DMS53 treated with DMSO at 0.1 percent for 48 hours (cell line): ENCODE results near the gene SDC1.

Experiments
- DNase-seq: peaks from one replicate; lab custom pipeline; 2025; ENCODE audit not compliant: unreplicated experiment; lab: John Stamatoyannopoulos, UW

Gene SDC1

GRCh38 chr2:20173496-20174402 is 51.2 kb downstream of the SDC1 start:
- no peak for DNase-seq

GRCh38 chr2:20173064-20173463 is 51.9 kb downstream of the SDC1 start:
- DNase-seq, result no peak

- DNase-seq, result no peak
Measured at GRCh38 chr2:20172273-20173055, 52.5 kb downstream of the SDC1 start.

GRCh38 chr2:20171445-20171977 is 53.4 kb downstream of the SDC1 start:
- DNase-seq, result no peak

- DNase-seq, result no peak
Measured at GRCh38 chr2:20170704-20171250, 54.2 kb downstream of the SDC1 start.

- DNase-seq, result no peak
Measured at GRCh38 chr2:20169796-20170703, 54.9 kb downstream of the SDC1 start.

GRCh38 chr2:20168727-20169696 is 55.9 kb downstream of the SDC1 start:
- DNase-seq, result no peak

DNA sequence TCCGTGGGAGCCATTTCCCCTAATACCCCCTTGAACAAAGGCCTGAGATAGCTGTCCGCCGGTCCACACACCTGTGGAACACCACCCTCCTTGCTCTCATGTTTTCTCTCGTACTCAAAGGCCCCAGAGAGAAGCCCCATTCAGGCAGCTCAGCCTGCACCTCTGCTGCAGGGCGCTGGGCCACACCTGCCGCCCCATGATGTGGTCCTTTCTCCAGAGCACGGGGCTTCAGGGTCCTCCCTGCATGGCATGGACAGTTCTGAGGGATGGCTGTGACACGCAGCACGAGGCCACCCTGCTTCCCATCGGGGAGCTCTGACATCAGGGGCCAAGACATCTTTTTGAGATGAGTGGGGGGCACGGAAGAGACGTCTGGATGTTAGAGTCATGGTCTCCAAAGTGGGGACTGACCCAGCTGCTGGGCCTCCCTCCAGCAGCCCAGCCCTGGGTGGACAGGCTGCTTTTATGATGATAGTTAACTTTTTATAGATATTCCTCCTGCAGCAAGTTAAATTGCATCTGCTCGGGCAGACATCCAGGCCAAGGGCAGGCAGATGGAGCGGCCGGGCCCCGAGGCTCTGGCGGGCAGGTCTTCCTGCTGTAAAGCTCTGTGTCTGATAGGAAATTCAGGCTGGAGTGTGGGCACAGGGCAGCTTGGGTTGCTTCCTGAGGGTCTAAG is 56.7 kb downstream of the SDC1 start:
- DNase-seq, result no peak

DNA sequence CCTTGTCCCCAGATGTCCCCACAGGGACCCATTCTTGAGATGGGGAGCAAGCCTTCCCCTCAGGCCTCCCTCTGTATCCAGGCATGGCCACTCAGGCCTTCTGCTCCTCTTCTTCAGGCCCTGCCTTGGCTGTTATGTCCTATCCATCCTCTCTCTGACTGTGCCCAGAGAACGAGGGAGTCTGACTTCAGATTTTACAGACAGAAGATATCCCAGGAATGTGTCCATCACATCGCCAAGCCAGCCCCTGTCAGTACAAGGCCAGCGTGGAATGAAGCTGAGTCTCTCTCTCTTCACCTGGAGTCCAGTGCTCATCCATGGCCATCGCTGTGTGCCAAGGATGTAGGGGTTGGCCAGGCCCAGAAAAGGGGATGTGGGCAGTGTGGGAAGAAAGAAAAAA is 57.6 kb downstream of the SDC1 start:
- no peak for DNase-seq

DNA sequence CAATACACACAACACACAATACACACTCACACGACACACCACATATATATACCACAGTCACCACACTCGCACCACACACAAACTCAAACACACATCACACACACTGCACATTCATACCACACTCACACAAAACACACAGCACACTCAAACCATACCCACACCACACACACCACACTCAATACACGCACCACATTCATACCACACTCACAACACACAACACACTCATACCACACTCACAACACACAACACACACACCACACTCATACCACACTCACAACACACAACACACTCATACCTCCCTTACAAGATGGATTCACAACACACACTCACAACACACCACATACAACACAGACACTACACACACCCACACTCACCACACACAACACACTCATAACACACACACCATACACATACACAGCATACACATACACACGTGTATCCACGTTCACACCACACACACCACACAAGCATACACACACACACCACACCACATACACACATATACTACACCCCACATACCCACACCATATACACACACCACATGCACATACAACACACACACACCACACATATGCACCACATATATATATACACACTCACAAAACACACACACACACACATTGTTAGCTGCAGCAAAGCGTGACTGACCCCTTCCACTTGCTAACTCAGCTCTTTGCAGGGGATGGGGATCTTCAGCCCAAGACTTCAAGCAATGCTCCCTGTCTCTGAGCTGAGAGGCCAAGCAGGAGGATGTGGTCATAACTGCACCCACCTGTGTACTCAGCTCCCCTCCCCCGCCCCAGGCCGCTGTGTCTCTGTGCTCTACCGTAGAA is 59.0 kb downstream of the SDC1 start:
- no peak for DNase-seq

- DNase-seq, result no peak
Measured at GRCh38 chr2:20164734-20165478, 60.0 kb downstream of the SDC1 start.

DNA sequence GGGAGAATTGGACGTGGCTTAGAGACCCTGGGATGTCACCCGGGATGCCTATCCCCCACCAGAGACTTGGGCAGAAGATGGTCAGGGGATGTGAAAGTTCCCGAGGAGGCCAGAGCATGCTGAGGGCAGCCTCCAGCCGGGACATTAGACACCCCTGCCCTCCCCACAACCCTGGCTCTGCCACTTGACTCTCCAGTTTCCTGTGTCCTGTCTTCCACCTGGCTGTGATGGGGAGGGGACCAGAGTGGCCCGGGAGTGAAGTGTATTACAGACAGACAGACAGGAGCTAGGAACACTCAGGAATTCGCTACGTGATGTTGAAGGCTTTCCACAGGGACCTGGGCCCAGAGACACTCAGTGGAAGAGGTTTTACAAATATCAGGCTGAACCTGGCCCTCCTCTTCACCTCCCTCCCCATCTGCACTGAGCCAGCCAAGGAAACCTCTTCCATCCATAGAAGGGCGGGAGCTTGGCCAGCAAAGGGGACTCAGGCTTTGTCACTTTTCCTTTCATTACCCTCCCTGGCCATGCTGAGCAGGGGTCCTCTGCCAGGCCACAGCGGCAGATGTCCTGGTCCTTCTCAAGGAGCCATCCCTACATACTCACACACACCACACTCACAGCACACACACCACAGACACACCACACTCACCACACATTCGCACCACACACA is 60.7 kb downstream of the SDC1 start:
- peak; percentile 41 for DNase-seq

DNA sequence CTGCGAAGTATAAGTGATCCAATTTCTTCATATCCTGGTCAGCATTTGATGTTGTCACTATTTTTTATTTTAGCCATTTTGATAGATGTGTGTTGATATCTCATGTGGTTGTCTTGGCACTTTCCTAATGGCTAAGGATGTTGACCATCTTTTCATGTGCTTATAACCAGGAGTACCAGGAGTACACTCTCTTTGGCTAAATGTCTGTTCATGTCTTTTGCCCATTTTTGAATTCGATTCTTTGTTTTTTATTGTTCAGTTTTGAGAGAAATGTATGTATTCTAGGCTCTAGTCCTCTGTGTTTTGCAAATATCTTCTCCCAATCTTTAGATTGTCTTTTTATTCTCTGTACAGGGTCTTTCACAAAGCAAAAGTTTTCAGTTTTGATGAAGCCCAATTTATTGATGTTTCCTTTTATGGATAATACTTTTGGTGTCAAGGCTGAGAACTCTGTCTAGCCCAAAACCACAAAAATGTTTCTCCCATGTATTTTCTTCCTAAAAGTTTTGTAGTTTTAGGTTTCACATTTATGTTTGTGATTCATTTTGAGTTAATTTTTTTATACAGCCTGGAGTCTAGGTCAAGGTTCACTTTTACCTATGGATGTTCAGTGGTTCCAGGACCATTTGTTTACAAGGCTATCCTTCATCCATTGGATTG is 65.4 kb downstream of the SDC1 start:
- no peak for DNase-seq

GRCh38 chr2:20157193-20157891 is 67.6 kb downstream of the SDC1 start:
- DNase-seq, result no peak

- no peak for DNase-seq
Measured at GRCh38 chr2:20156836-20157192, 68.1 kb downstream of the SDC1 start.
